ENCODE results near the gene TBXAS1.

Gene TBXAS1

GRCh38 chr7:140025241-140025640 lies 196.2 kb downstream of the TBXAS1 start:
- TF ChIP-seq, protein P1, sequence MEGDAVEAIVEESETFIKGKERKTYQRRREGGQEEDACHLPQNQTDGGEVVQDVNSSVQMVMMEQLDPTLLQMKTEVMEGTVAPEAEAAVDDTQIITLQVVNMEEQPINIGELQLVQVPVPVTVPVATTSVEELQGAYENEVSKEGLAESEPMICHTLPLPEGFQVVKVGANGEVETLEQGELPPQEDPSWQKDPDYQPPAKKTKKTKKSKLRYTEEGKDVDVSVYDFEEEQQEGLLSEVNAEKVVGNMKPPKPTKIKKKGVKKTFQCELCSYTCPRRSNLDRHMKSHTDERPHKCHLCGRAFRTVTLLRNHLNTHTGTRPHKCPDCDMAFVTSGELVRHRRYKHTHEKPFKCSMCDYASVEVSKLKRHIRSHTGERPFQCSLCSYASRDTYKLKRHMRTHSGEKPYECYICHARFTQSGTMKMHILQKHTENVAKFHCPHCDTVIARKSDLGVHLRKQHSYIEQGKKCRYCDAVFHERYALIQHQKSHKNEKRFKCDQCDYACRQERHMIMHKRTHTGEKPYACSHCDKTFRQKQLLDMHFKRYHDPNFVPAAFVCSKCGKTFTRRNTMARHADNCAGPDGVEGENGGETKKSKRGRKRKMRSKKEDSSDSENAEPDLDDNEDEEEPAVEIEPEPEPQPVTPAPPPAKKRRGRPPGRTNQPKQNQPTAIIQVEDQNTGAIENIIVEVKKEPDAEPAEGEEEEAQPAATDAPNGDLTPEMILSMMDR (IDR thresholded peaks at IDR 0.05; ENCODE audit: extremely low read depth, missing control alignments) = no peak
- no peak for DNase-seq (ENCODE audit: low spot score)

DNA sequence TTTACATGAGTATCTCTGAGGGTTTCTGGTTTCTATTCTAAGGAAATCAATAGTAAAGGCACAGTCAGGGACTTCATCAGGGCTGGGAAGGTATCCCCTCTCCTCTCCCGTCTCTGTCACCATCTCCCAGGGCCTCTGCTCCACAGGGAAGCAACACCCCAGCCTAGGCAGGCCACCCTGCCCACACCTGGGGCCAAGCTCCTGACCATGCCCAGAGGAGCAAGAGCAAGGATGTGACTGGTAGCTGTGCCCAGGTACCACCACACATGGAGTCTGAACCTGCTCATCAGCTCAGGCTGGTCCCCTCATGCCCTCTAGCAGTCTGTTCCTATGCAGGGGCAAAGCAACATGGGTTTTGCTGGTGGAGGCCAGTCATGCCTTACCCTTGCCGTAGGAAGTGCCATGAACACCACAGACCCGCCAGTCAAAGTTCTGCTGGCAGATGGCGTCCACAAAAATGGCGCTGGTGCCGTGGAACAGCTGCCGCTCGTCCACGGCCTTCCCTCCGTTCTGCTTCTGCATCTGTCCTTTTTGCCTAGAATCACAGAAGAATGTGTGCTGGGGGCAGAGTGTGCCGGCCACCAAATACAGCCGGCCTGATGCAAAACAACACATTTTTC lies 196.9 kb downstream of the TBXAS1 start:
- DNase-seq (ENCODE audit: low spot score) = no peak
- TF ChIP-seq, protein P1 (IDR thresholded peaks at IDR 0.05; ENCODE audit: extremely low read depth, missing control alignments) = no peak

DNA sequence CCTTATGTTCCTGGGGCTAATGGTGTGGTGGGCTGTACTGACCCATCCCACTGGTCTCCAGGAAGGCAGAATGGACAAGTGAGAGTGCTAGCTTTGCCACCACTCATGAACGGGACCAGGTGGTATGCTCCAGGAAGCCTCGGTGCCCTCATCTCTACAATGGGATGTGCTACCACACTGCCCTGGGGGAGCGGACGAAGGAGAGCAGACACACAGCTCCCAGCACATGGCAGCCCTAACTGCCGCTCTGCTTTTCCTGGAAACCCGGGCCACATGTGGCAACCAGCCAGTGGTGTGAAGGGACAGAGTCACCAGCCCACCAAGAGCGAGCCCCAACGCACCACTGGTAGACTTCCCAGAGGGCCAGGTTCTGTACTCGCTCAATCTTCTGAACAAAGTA lies 197.9 kb downstream of the TBXAS1 start:
- TF ChIP-seq, protein P1 (IDR thresholded peaks at IDR 0.05; ENCODE audit: extremely low read depth, missing control alignments) = no peak

DNA sequence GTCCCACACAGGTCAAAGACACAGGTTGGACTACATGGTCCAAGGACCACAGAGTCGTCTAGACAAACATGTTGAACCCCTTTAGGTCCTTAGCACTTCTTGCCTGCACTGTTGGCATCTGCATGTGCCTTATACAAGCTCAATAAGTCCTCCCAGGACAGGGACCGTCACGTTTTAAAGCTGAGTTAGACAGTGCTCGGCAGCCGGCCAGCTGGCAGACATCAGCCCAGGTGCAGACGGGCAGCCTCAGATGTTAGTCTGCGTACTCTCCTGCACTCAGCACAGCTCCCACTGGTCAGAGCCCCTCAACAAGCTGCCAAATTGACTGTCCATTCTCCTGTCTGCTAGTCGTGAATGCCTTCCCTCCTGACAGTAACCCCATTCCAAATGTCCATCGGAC lies 198.8 kb downstream of the TBXAS1 start:
- DNase-seq (ENCODE audit: low spot score) = no peak
- TF ChIP-seq, protein P1 (IDR thresholded peaks at IDR 0.05; ENCODE audit: extremely low read depth, missing control alignments) = no peak

More for the DNA sequence above, 197.9 kb downstream of the TBXAS1 start:
- no peak for DNase-seq (ENCODE audit: low spot score)

DNA sequence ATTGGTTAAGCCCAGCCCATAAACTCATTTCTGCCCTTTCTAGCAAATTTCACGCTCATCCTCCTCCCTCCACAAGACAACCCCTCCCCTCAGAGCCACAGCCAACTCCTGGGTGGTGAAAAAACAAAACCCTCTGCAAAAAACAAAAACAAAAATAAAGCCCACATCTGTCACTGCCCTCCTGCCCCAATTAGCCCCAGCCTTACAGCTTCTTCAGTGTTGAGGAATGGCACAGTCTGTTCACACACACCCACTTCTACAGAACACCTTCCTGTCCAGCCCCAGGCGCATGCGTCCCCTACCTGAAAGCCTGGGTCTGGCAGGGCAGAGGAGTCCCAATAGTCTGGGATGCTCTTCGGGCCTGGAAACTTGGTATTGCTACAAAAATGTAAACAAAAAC lies 199.2 kb downstream of the TBXAS1 start:
- TF ChIP-seq, protein P1 (IDR thresholded peaks at IDR 0.05; ENCODE audit: extremely low read depth, missing control alignments) = no peak
- no peak for DNase-seq (ENCODE audit: low spot score)

DNA sequence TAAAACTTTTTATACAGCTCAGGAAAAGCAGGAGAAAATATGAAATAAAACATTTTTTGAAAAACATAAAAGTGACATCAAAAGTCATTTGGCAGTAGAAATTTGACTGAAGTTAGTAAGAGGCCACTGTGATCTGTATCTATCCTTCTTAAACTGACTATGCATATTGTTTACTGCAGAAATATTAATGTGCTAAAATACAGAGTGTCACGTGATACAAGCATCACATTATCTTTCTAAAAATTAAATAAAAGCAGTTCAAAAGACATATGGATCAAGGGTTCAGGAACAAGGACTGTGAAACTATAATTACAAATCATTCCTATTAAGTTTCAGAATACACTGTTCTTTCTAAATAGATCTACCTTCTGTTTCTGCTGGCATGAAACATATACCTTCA lies 200.0 kb downstream of the TBXAS1 start:
- TF ChIP-seq, protein P1 (IDR thresholded peaks at IDR 0.05; ENCODE audit: extremely low read depth, missing control alignments) = no peak

DNA sequence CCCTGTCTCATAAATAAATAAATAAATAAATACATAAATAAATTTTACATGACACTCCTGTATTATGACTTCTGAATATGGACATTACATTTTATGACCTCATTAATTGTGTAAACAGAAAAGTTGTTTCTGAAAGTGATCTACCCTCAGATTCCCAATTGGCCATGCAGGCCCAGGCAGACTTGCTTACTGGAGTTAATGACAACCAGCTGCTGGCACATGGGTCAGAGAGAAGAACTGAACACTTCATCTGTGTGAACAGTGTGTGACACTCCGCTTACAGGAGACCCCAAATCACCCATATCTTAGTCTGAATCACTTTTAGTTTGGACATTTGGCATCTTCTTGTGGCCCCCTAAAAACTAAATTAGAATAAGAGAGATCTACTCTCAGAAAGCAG lies 202.3 kb downstream of the TBXAS1 start:
- TF ChIP-seq, protein P1 (IDR thresholded peaks at IDR 0.05; ENCODE audit: extremely low read depth, missing control alignments) = no peak
- no peak for DNase-seq (ENCODE audit: low spot score)

More for the DNA sequence above, 200.0 kb downstream of the TBXAS1 start:
- no peak for DNase-seq (ENCODE audit: low spot score)
